H1 (cell line): ENCODE measurements around the gene TSHZ2. TPM values are rescaled to one million over a fixed set of nuclear protein-coding genes. Genes with fewer than 3 reads are reported as not detected.
A peak's percentile ranks its signal among the peaks of the same experiment; 100 is the strongest.

Experiments used
- CTCF ChIA-PET: fragments of 300-600 bp; sonication (Branson Sonifier 250); formaldehyde crosslinking; loops from one replicate; lab custom pipeline; 2021; ENCODE audit not compliant: partially characterized antibody; lab: Charles Lee
- POLR2A ChIA-PET: fragments of 300-600 bp; sonication (Branson Sonifier 250); formaldehyde crosslinking; loops from one replicate; lab custom pipeline; 2021; ENCODE audit warnings: inconsistent platforms; ENCODE audit not compliant: partially characterized antibody; lab: Charles Lee
- DNase-seq, 2 experiments: peaks; one replicate each; pipeline versions ENCODE4 v3.0.0 to v3.0.0-alpha.2; 2010 to 2022; ENCODE audit warnings: low spot score in 2 of 2, low read depth in 1 of 2, mixed read lengths in 1 of 2
- FAIRE-seq: peaks from 2 replicates; lab custom pipeline; 2011; peaks lifted over from hg19 to GRCh38; lab: Jason Lieb, UNC
- H2AFZ ChIP-seq: 2 replicates; pipeline ENCODE4 v1.8.1; 2012; ENCODE audit warnings: low read length, inconsistent platforms
- H2AK5ac ChIP-seq: 2 replicates; pipeline ENCODE4 v1.6.1; 2013; ENCODE audit warnings: low read depth, low read length
- H2BK120ac ChIP-seq: replicated peaks from 2 replicates; pipeline ENCODE3; 2013; ENCODE audit warnings: low read depth, low read length, inconsistent platforms
- H2BK12ac ChIP-seq: 2 replicates; pipeline ENCODE4 v1.6.1; 2013; ENCODE audit warnings: low read depth, low read length
- H2BK15ac ChIP-seq: 2 replicates; pipeline ENCODE4 v1.6.1; 2013; ENCODE audit warnings: low read length
- H2BK20ac ChIP-seq: 2 replicates; pipeline ENCODE4 v1.6.1; 2013; ENCODE audit warnings: low read length
- H2BK5ac ChIP-seq: 2 replicates; pipeline ENCODE4 v1.6.1; 2013; ENCODE audit warnings: low read depth, low read length
- H3K14ac ChIP-seq: 2 replicates; pipeline ENCODE4 v1.6.1; 2013; ENCODE audit warnings: inconsistent platforms; ENCODE audit not compliant: insufficient read length
- H3K18ac ChIP-seq: 2 replicates; pipeline ENCODE4 v1.6.1; 2013; ENCODE audit warnings: low read length; ENCODE audit errors: extremely low read depth
- H3K23ac ChIP-seq: 2 replicates; pipeline ENCODE4 v1.6.1; 2013; ENCODE audit warnings: inconsistent platforms; ENCODE audit not compliant: insufficient read length
- H3K23me2 ChIP-seq: 2 replicates; pipeline ENCODE4 v1.6.1; 2013; ENCODE audit warnings: low read depth, low read length
- H3K27ac ChIP-seq: 2 replicates; pipeline ENCODE4 v1.6.1; 2011; ENCODE audit warnings: low read depth, low read length, inconsistent platforms
- H3K27me3 ChIP-seq, 4 experiments: replicated peaks in 1 of 4; 1 replicate in 1 of 4; 2 replicates in 3 of 4; pipeline versions ENCODE4 v1.6.1 to v1.8.1; 2011 to 2013; ENCODE audit warnings: low read length in 3 of 4, mild to moderate bottlenecking in 3 of 4, inconsistent platforms in 2 of 4, mixed read lengths in 2 of 4, moderate library complexity in 1 of 4; ENCODE audit not compliant: control insufficient read depth in 3 of 4, insufficient read depth in 3 of 4; ENCODE audit errors: extremely low read depth in 1 of 4
- H3K36me3 ChIP-seq, 4 experiments: 2 replicates each; pipeline versions ENCODE4 v1.6.1 to v1.8.1; 2011 to 2013; ENCODE audit warnings: mild to moderate bottlenecking in 4 of 4, low read length in 3 of 4, moderate library complexity in 2 of 4, control low read depth in 1 of 4, inconsistent platforms in 1 of 4; ENCODE audit not compliant: insufficient read depth in 4 of 4, control insufficient read depth in 2 of 4
- H3K4ac ChIP-seq: replicated peaks from 2 replicates; pipeline ENCODE3; 2013; ENCODE audit warnings: low read length, low read depth, mixed read lengths, inconsistent platforms; ENCODE audit not compliant: insufficient read length
- H3K4me1 ChIP-seq, 4 experiments: replicated peaks in 1 of 4; 1 replicate in 1 of 4; 2 replicates in 3 of 4; pipeline versions ENCODE4 v1.6.1 to v1.8.1; 2011 to 2013; ENCODE audit warnings: low read length in 3 of 4, inconsistent platforms in 2 of 4, mixed read lengths in 1 of 4; ENCODE audit not compliant: insufficient read depth in 4 of 4, control insufficient read depth in 3 of 4
- H3K4me2 ChIP-seq, 2 experiments: 2 replicates each; pipeline versions ENCODE4 v1.6.1 to v1.8.1; 2011 to 2013; ENCODE audit warnings: low read depth in 2 of 2, low read length in 2 of 2, control low read depth in 1 of 2, inconsistent platforms in 1 of 2, mild to moderate bottlenecking in 1 of 2; ENCODE audit not compliant: insufficient read depth in 1 of 2
- H3K4me3 ChIP-seq, 4 experiments: fragments of 200-600, 300-600 bp in 1 of 4; sonication (generic), shearing (Covaris generic), sonication (Bioruptor Twin) in 1 of 4; 2 replicates each; pipeline versions ENCODE4 v1.5.1 to v1.8.1; 2011 to 2016; ENCODE audit warnings: low read length in 4 of 4, low read depth in 3 of 4, control low read depth in 2 of 4, inconsistent platforms in 2 of 4, mild to moderate bottlenecking in 2 of 4, mixed read lengths in 1 of 4, moderate library complexity in 1 of 4; ENCODE audit not compliant: insufficient read depth in 2 of 4; ENCODE audit errors: extremely low read depth in 1 of 4
- H3K56ac ChIP-seq: replicated peaks from 2 replicates; pipeline ENCODE3; 2013; ENCODE audit warnings: low read depth, mild to moderate bottlenecking, mixed read lengths, low read length, inconsistent platforms; ENCODE audit not compliant: insufficient read length
- H3K79me1 ChIP-seq: 2 replicates; pipeline ENCODE4 v1.6.1; 2013; ENCODE audit warnings: low read depth, low read length, control low read depth
- H3K79me2 ChIP-seq, 2 experiments: 2 replicates each; pipeline versions ENCODE4 v1.6.1 to v1.8.1; 2012 to 2013; ENCODE audit warnings: low read length in 2 of 2, mild to moderate bottlenecking in 2 of 2, inconsistent platforms in 1 of 2; ENCODE audit not compliant: insufficient read depth in 2 of 2, control insufficient read depth in 1 of 2
- H3K9ac ChIP-seq, 4 experiments: replicated peaks in 1 of 4; 1 replicate in 1 of 4; 2 replicates in 3 of 4; pipeline versions ENCODE4 v1.6.1 to v1.8.1; 2011 to 2013; ENCODE audit warnings: low read depth in 3 of 4, low read length in 3 of 4, control low read depth in 2 of 4, mild to moderate bottlenecking in 2 of 4, moderate library complexity in 2 of 4, inconsistent platforms in 1 of 4; ENCODE audit errors: extremely low read depth in 1 of 4
- H3K9me3 ChIP-seq, 2 experiments: 2 replicates each; pipeline versions ENCODE4 v1.6.1 to v1.8.1; 2012 to 2013; ENCODE audit warnings: mild to moderate bottlenecking in 2 of 2, moderate library complexity in 2 of 2, control low read depth in 1 of 2, inconsistent platforms in 1 of 2, low read depth in 1 of 2, low read length in 1 of 2, mixed read lengths in 1 of 2; ENCODE audit not compliant: insufficient read depth in 2 of 2
- H4K20me1 ChIP-seq, 2 experiments: replicated peaks in 1 of 2; 2 replicates each; pipeline versions ENCODE3 to v1.8.1; 2011 to 2013; ENCODE audit warnings: inconsistent platforms in 2 of 2, low read length in 2 of 2, mild to moderate bottlenecking in 1 of 2; ENCODE audit not compliant: insufficient read depth in 2 of 2, control insufficient read depth in 1 of 2
- H4K5ac ChIP-seq: 2 replicates; pipeline ENCODE4 v1.6.1; 2013; ENCODE audit warnings: low read length, low read depth, mixed read lengths, inconsistent platforms; ENCODE audit not compliant: insufficient read length
- H4K8ac ChIP-seq: 2 replicates; pipeline ENCODE4 v1.8.0; 2013; ENCODE audit warnings: mild to moderate bottlenecking, moderate library complexity, low read length, inconsistent platforms; ENCODE audit not compliant: insufficient read depth; ENCODE audit errors: extremely low read depth
- H4K91ac ChIP-seq: replicated peaks from 2 replicates; pipeline ENCODE3; 2013; ENCODE audit warnings: low read length, mixed read lengths, inconsistent platforms; ENCODE audit not compliant: insufficient read length
- BCL11A ChIP-seq, 2 experiments: IDR thresholded peaks; one replicate each; pipeline ENCODE4 v1.6.1; 2011; ENCODE audit warnings: low read depth in 2 of 2, low read length in 2 of 2, mild to moderate bottlenecking in 2 of 2
- CEBPB ChIP-seq: IDR thresholded peaks from 2 replicates; pipeline ENCODE4 v1.6.1; 2012; ENCODE audit warnings: low read depth, low read length
- CHD2 ChIP-seq: IDR thresholded peaks from 2 replicates; pipeline ENCODE4 v1.6.1; 2012; ENCODE audit warnings: low read length, improper control_type of control experiment
- GABPA ChIP-seq: IDR thresholded peaks from 2 replicates; pipeline ENCODE4 v1.6.1; 2011; ENCODE audit warnings: mild to moderate bottlenecking, low read length, moderate library complexity, borderline replicate concordance; ENCODE audit not compliant: insufficient read depth
- GTF2F1 ChIP-seq: IDR thresholded peaks from 2 replicates; pipeline ENCODE4 v1.6.1; 2012; ENCODE audit warnings: low read depth, low read length, improper control_type of control experiment, borderline replicate concordance
- MAFK ChIP-seq: IDR thresholded peaks from 2 replicates; pipeline ENCODE4 v1.6.1; 2012; ENCODE audit warnings: low read depth, mild to moderate bottlenecking, improper control_type of control experiment, low read length
- NANOG ChIP-seq: IDR thresholded peaks from 2 replicates; pipeline ENCODE4 v1.6.1; 2011; ENCODE audit warnings: low read length, low read depth, mild to moderate bottlenecking, inconsistent platforms; ENCODE audit not compliant: insufficient read depth, poor library complexity, severe bottlenecking
- NRF1 ChIP-seq: IDR thresholded peaks from 2 replicates; pipeline ENCODE4 v1.6.1; 2011; ENCODE audit warnings: mild to moderate bottlenecking, low read depth, low read length, improper control_type of control experiment
- PHF8 ChIP-seq: fragments of 200-600 bp; sonication (generic); conservative IDR thresholded peaks from 2 replicates; pipeline ENCODE4 v1.7.1; 2012; ENCODE audit warnings: low read depth, mild to moderate bottlenecking, inconsistent platforms, low read length, moderate library complexity
- POLR2AphosphoS5 ChIP-seq: IDR thresholded peaks from 2 replicates; pipeline ENCODE4 v1.6.1; 2011; ENCODE audit warnings: low read depth, low read length
- RBBP5 ChIP-seq: IDR thresholded peaks from 2 replicates; pipeline ENCODE4 v1.7.1; 2012; ENCODE audit warnings: low read depth, mild to moderate bottlenecking, inconsistent platforms, low read length, moderate library complexity, borderline replicate concordance
- TAF1 ChIP-seq: IDR thresholded peaks from 2 replicates; pipeline ENCODE4 v1.6.1; 2011; ENCODE audit warnings: mild to moderate bottlenecking, low read depth, low read length
- TAF7 ChIP-seq: optimal IDR thresholded peaks from 2 replicates; pipeline ENCODE3; 2011; ENCODE audit warnings: low read depth, mild to moderate bottlenecking, inconsistent platforms, low read length, moderate library complexity, borderline replicate concordance
- WGBS, 2 experiments: shearing (Covaris generic) in 1 of 2; methylation state at CpG; one replicate each; pipeline versions ENCODE4 v1.1.6 to v1.1.7; 2013 to 2015; ENCODE audit warnings: low lambda C conversion rate in 2 of 2, mixed read lengths in 2 of 2, inconsistent platforms in 1 of 2, low coverage in 1 of 2, missing lambda C conversion rate in 1 of 2; ENCODE audit not compliant: insufficient replicate concordance in 2 of 2, insufficient coverage in 1 of 2, insufficient read length in 1 of 2; ENCODE audit errors: extremely low coverage in 1 of 2, missing lambda C conversion rate in 1 of 2; 5-methylcytosine and 5-hydroxymethylcytosine counted together
- polyA plus RNA-seq, 7 experiments: library from polyadenylated mRNA; depleted of rRNA in 3 of 7; stranded (reverse) in 5 of 7; unstranded in 2 of 7; fragments of >200 nt in 5 of 7; fragments of 200-250 nt in 2 of 7; gene quantifications; 1 replicate in 5 of 7; 2 replicates in 1 of 7; 4 replicates in 1 of 7; pipeline versions ENCODE4 v1.2.1 to v1.2.3, GENCODE V29; 2011 to 2013; ENCODE audit warnings: missing spikeins in 2 of 7, mixed read lengths in 2 of 7
- total RNA-seq: library from RNA; stranded (reverse); fragmentation: NEBNext Ultra II Directional; extraction: Animal tissue kit (Norgen Biotek cat#: 25700); gene quantifications from 2 replicates; pipeline ENCODE4 v1.2.1, GENCODE V29; 2021
- TF ChIP-seq, protein P1 (sequence below): IDR thresholded peaks from 2 replicates; pipeline ENCODE4 v1.6.1; 2012; ENCODE audit warnings: inconsistent platforms

TSHZ2 gene
- total and polyA plus RNA-seq, 2 of the 8 experiments (the other 6 are each of a cell fraction or from before 2014, with no cell fraction given), result 0.14 to 0.30 TPM

DNA sequence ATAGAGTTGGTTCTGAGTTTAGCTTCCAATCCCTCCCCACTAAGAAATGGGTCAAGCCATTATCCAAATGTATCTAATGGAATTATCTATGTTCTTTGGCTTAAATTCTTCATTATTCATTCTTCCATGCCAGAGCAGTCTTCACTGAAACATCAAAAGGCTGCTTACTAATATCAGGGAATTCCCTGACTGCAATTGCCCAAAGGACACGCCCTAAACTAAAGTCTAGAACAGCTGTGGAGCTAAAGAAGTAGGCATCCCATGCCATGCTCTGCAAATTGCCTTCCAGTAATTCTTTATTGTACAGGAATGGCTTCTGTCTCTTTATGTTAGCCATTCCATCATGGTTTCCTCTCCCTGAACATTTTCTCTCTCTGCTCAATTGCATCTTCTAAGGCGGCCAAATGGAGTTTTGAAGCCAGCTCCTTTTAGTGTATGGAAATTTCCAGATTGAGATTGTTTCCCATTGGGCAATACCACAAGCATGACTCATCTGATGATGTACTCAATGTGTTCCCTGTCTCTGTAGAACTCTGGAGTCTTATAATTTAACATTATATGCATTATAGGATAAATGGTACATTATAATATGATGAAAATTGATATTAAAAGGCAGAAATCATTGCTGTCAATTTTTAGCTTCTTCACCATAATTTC, 28.8 kb upstream of the TSHZ2 start:
- Histone ChIP-seq H2BK5ac (no peak overlapping the region), H3K9ac (no peak overlapping the region), H3K14ac (peak overlapping the region; percentile 87), H3K9me3 (no peaks in the 10 kb centered on the region), H3K79me1 (no peaks in the 10 kb centered on the region), H2AK5ac (no peak overlapping the region), H3K56ac (no peak overlapping the region), H3K4me1 (no peaks in the 10 kb centered on the region), H4K20me1 (no peaks in the 10 kb centered on the region), H3K4me2 (no peak overlapping the region), H3K27ac (no peak overlapping the region), H3K23me2 (no peaks in the 10 kb centered on the region), H3K23ac (no peak overlapping the region), H3K18ac (no peak overlapping the region), H2BK20ac (no peak overlapping the region), H3K36me3 (no peaks in the 10 kb centered on the region), H3K27me3 (no peaks in the 10 kb centered on the region), H4K5ac (no peak overlapping the region), H4K8ac (no peak overlapping the region), H3K79me2 (no peaks in the 10 kb centered on the region), H4K91ac (no peak overlapping the region), H2BK15ac (no peak overlapping the region), H3K4me3 (no peak overlapping the region), H2BK12ac (no peak overlapping the region), H2AFZ (no peak overlapping the region), H3K4ac (no peak overlapping the region), H2BK120ac (no peak overlapping the region)
- FAIRE-seq (no peak), DNase-seq (no peak)
- ChIA-PET POLR2A (no interaction called here), CTCF (interaction anchor here (0.9 to 1.5 kb wide), 2 partner anchors 10 to 215 kb away, joined by 3 to 4 read pairs; no protein-coding TSS in a partner anchor)
- WGBS, 2 experiments, result 90% methylated on average over 2 of the region's 2 CpGs; no CpG with 5 or more reads in 1 of the 2 experiments
- TF ChIP-seq CHD2 (no peak), NRF1 (no peak), CEBPB (no peak), RBBP5 (no peak), TAF7 (no peak), TAF1 (no peak), GTF2F1 (no peak), NANOG (no peak), PHF8 (no peak), POLR2AphosphoS5 (no peak), MAFK (no peak), BCL11A (IDR thresholded peaks at IDR 0.05; ENCODE audit: low read depth in 2 of 2, low read length in 2 of 2) (no peak), GABPA (no peak)
- TF ChIP-seq, protein P1, sequence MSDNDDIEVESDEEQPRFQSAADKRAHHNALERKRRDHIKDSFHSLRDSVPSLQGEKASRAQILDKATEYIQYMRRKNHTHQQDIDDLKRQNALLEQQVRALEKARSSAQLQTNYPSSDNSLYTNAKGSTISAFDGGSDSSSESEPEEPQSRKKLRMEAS, result no peak
